Heart left ventricle (tissue), 13 donors: ENCODE results near the gene HIPK1.

Experiments used
- CTCF ChIP-seq, 12 donors: fragments of 200-600 bp; sonication (generic) in 4 of 12; IDR thresholded peaks; one replicate each; pipeline versions ENCODE4 v1.5.0 to v1.8.0; 2018 to 2022; ENCODE audit warnings: antibody characterized with exemption in 12 of 12, mild to moderate bottlenecking in 5 of 12
- POLR2A ChIP-seq, 2 donors: fragments of 450-650 bp; IDR thresholded peaks; one replicate each; pipeline ENCODE4 v1.6.1; 2017; ENCODE audit warnings: antibody characterized with exemption in 2 of 2, mild to moderate bottlenecking in 2 of 2, moderate library complexity in 2 of 2
- donor health status: ischemic (EF 13 %, LVEDD 7.1; RV severe dilation, severe dysfunction).
- donor health status: DM: no; HTN: yes; CAD: no.
- donor health status: DM: no; HTN: no; CAD: no.
- donor health status: ischemic (EF 25% LVEDD 6.9; RV normal size, moderate dysfunction).
- donor health status: ischemic (EF 25% LVEDD 5.7; RV mildly dilated, moderate dysfunction).
- donor health status: ischemic (EF 35%, LVEDD 5.7; RV mildly dilated, moderate dysfunction).
- donor health status: nonischemic (EF 11% LVEDD 7.7; RV severe dilation, severe dysfunction).
- donor health status: DM: yes; HTN: yes; CAD: no.
- donor health status: PGD.
- donor health status: ischemic (EF 29% LVEDD 5.4; RV normal size, mild dysfunction).
- donor health status: nonischemic (EF 23%, LVEDD 6.1; RV moderate dilation, normal function).

- no peak for TF ChIP-seq CTCF (IDR thresholded peaks at IDR 0.05)
- TF ChIP-seq POLR2A (IDR thresholded peaks at IDR 0.05) = no peak
Observed at GRCh38 chr1:113924473-113924872, 4.7 kb upstream of the HIPK1 start.
